ENCODE measurements around the gene CLEC16A.

Gene CLEC16A

GRCh38 chr16:11155284-11155806 is 211.0 kb downstream of the CLEC16A start:
- no peak overlapping the region for H3K27ac ChIP-seq
- TF ChIP-seq CTCF (conservative IDR thresholded peaks at IDR 0.05) = no peak

- no peak overlapping the region for H3K27ac ChIP-seq
- TF ChIP-seq CTCF (conservative IDR thresholded peaks at IDR 0.05) = no peak
Observed at GRCh38 chr16:11156401-11156800, 212.0 kb downstream of the CLEC16A start.

GRCh38 chr16:11157143-11157542 is 212.8 kb downstream of the CLEC16A start:
- no peak for TF ChIP-seq CTCF (conservative IDR thresholded peaks at IDR 0.05)
- no peak overlapping the region for H3K27ac ChIP-seq

DNA sequence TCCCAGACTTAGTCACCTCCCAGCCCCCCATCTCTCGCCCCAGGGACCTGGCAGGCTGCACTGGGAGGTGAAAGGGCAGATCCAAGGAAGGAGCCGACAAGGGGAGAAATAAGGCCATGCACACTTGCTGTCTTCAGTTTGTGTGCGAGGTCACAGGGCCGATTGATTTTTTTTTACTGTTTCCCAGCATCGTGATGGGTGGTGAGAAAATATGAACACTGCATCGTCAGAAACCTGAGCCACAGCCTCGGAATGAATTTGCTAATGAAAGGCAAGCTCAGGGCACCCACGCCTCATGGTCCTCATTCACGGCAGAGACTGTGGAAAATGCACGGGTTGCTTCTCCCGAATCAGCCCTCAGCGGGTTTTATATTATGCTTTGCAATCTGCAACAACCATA is 213.7 kb downstream of the CLEC16A start:
- H3K27ac ChIP-seq = no peak overlapping the region
- no peak for TF ChIP-seq CTCF (conservative IDR thresholded peaks at IDR 0.05)

- TF ChIP-seq CTCF (conservative IDR thresholded peaks at IDR 0.05) = no peak
- H3K27ac ChIP-seq = no peak overlapping the region
Observed at GRCh38 chr16:11159282-11159681, 214.9 kb downstream of the CLEC16A start.

DNA sequence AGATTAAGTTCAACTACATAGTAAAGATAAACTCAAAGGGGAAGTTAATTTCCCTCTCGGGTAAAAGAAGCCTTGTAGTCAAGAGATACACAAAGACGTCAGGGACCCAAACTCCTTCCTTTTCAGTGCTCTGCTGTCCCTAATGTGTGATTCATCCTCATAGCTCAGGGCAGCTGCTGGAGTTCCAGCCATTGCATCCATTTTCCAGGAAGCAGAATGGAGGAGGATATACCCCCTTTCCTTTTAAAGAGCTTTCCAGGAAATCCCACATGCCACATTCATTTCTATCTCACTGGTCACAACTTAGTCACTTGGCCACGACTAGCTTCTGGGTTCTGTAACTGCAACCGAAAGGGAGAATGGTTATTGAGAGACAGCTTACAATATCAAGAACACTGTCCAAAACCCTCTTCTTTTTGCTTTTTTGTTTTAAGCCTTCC is 216.3 kb downstream of the CLEC16A start:
- TF ChIP-seq CTCF (conservative IDR thresholded peaks at IDR 0.05) = no peak
- H3K27ac ChIP-seq = no peak overlapping the region

DNA sequence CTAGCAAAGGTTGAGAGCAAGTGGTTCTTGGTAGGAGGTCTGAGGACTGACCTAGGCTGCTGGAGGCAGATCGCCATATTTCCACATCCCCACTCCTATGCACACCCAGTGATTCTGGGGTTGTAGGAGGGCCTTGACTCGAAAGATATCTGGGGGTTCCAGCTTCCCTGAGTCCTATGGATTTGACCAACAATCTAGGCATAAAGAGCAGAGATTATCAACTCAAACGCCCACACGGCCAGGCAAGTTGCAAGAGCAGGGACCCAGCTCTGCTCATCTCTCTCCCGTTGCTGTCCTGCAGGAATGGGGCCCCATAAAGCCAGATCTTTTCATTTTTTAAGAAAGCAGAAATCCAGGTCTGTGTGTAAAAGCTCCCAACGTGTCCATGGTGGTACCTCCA is 217.1 kb downstream of the CLEC16A start:
- no peak overlapping the region for H3K27ac ChIP-seq
- no peak for TF ChIP-seq CTCF (conservative IDR thresholded peaks at IDR 0.05)
